Muscle layer of colon (tissue), 2 donors: Measurements from ENCODE around the gene PFDN5.

Experiments
- H3K27ac ChIP-seq: one replicate; pipeline ENCODE4 v1.7.0; 2013; ENCODE audit warnings: low read depth, mild to moderate bottlenecking, low read length, moderate library complexity
- H3K27me3 ChIP-seq, 2 donors: one replicate each; pipeline ENCODE4 v1.7.0; 2013; ENCODE audit warnings: low read length in 2 of 2, mild to moderate bottlenecking in 2 of 2; ENCODE audit not compliant: insufficient read depth in 2 of 2, control insufficient read depth in 1 of 2
- H3K36me3 ChIP-seq: one replicate; pipeline ENCODE4 v1.7.0; 2013; ENCODE audit warnings: mild to moderate bottlenecking, low read length; ENCODE audit not compliant: insufficient read depth
- H3K4me1 ChIP-seq: one replicate; pipeline ENCODE4 v1.7.0; 2013; ENCODE audit warnings: mild to moderate bottlenecking, low read length; ENCODE audit not compliant: insufficient read depth
- H3K4me3 ChIP-seq, 2 donors: one replicate each; pipeline ENCODE4 v1.7.0; 2013; ENCODE audit warnings: low read length in 2 of 2, low read depth in 1 of 2, mild to moderate bottlenecking in 1 of 2, moderate library complexity in 1 of 2
- H3K9ac ChIP-seq: one replicate; pipeline ENCODE4 v1.7.0; 2013; ENCODE audit warnings: low read length
- H3K9me3 ChIP-seq: one replicate; pipeline ENCODE4 v1.7.0; 2013; ENCODE audit warnings: mild to moderate bottlenecking, low read length
- donor health status: abdominal sarcoma.
- donor health status: Adenocarcinoma of cecum.

Gene PFDN5

DNA sequence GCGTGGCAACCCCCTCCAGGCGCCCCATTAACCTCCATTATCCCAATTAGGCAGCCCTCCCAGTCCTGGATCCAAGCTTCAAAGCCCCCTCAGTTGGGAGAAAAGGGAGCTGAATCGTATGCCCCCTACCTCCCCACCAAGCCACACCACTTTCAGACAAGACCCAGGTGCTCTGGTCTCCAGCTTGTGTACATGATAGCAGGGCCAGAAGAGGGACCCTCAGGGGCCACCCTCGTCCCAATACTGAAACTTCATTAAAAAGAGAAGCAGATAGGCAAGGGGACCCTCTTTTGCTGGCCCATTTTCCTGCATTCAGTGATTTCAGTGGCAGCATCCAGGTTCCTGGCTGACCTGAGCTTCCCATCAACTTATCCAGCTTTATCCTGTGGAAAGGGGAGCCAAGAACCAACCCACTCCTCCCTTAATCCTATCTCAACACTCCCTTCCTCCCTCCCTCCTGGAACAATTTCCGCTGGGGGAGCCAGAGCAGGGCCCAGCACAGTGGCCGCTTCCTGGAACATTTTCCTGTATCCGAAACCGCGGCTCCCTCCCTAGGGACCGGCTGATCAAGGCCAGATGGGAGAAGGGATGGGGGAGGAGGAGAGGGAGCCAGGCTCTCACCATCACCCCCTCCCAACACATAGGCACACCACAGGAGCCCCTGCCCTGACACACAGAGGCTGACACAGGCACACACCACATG, 50.3 kb downstream of the PFDN5 start:
- peaks cover 9% of the 10 kb centered on the region for H3K4me1 ChIP-seq
- no peak overlapping the region for H3K4me3 ChIP-seq
- no peaks in the 10 kb centered on the region for H3K27me3 ChIP-seq
- H3K9me3 ChIP-seq = no peaks in the 10 kb centered on the region
- H3K36me3 ChIP-seq = no peaks in the 10 kb centered on the region
- peak overlapping the region; percentile 95 for H3K27ac ChIP-seq
- no peak overlapping the region for H3K9ac ChIP-seq

- H3K27me3 ChIP-seq = no peaks in the 10 kb centered on the region
- no peaks in the 10 kb centered on the region for H3K9me3 ChIP-seq
- H3K4me3 ChIP-seq = no peak overlapping the region
- peaks cover 9% of the 10 kb centered on the region for H3K4me1 ChIP-seq
- no peak overlapping the region for H3K9ac ChIP-seq
- no peak overlapping the region for H3K27ac ChIP-seq
- H3K36me3 ChIP-seq = no peaks in the 10 kb centered on the region
Observed at GRCh38 chr12:53346491-53346890, 51.1 kb downstream of the PFDN5 start.

GRCh38 chr12:53347905-53348304, 52.6 kb downstream of the PFDN5 start:
- Histone ChIP-seq H3K27me3 (no peaks in the 10 kb centered on the region), H3K9me3 (no peaks in the 10 kb centered on the region), H3K27ac (no peak overlapping the region), H3K9ac (no peak overlapping the region), H3K4me1 (peaks cover 14% of the 10 kb centered on the region), H3K36me3 (no peaks in the 10 kb centered on the region), H3K4me3 (no peak overlapping the region)
